H1 (cell line): ENCODE measurements around the gene UBAC1. TPM values are rescaled to one million over a fixed set of nuclear protein-coding genes. Genes with fewer than 3 reads are reported as not detected.

Source experiments
- CTCF ChIA-PET: fragments of 300-600 bp; sonication (Branson Sonifier 250); formaldehyde crosslinking; loops from one replicate; lab custom pipeline; 2021; ENCODE audit not compliant: partially characterized antibody; lab: Charles Lee
- POLR2A ChIA-PET: fragments of 300-600 bp; sonication (Branson Sonifier 250); formaldehyde crosslinking; loops from one replicate; lab custom pipeline; 2021; ENCODE audit warnings: inconsistent platforms; ENCODE audit not compliant: partially characterized antibody; lab: Charles Lee
- DNase-seq, 2 experiments: peaks; one replicate each; pipeline versions ENCODE4 v3.0.0 to v3.0.0-alpha.2; 2010 to 2022; ENCODE audit warnings: low spot score in 2 of 2, low read depth in 1 of 2, mixed read lengths in 1 of 2
- FAIRE-seq: peaks from 2 replicates; lab custom pipeline; 2011; peaks lifted over from hg19 to GRCh38; lab: Jason Lieb, UNC
- H2AFZ ChIP-seq: 2 replicates; pipeline ENCODE4 v1.8.1; 2012; ENCODE audit warnings: low read length, inconsistent platforms
- H2AK5ac ChIP-seq: 2 replicates; pipeline ENCODE4 v1.6.1; 2013; ENCODE audit warnings: low read depth, low read length
- H2BK120ac ChIP-seq: replicated peaks from 2 replicates; pipeline ENCODE3; 2013; ENCODE audit warnings: low read depth, low read length, inconsistent platforms
- H2BK12ac ChIP-seq: 2 replicates; pipeline ENCODE4 v1.6.1; 2013; ENCODE audit warnings: low read depth, low read length
- H2BK15ac ChIP-seq: 2 replicates; pipeline ENCODE4 v1.6.1; 2013; ENCODE audit warnings: low read length
- H2BK20ac ChIP-seq: 2 replicates; pipeline ENCODE4 v1.6.1; 2013; ENCODE audit warnings: low read length
- H2BK5ac ChIP-seq: 2 replicates; pipeline ENCODE4 v1.6.1; 2013; ENCODE audit warnings: low read depth, low read length
- H3K14ac ChIP-seq: 2 replicates; pipeline ENCODE4 v1.6.1; 2013; ENCODE audit warnings: inconsistent platforms; ENCODE audit not compliant: insufficient read length
- H3K18ac ChIP-seq: 2 replicates; pipeline ENCODE4 v1.6.1; 2013; ENCODE audit warnings: low read length; ENCODE audit errors: extremely low read depth
- H3K23ac ChIP-seq: 2 replicates; pipeline ENCODE4 v1.6.1; 2013; ENCODE audit warnings: inconsistent platforms; ENCODE audit not compliant: insufficient read length
- H3K23me2 ChIP-seq: 2 replicates; pipeline ENCODE4 v1.6.1; 2013; ENCODE audit warnings: low read depth, low read length
- H3K27ac ChIP-seq: 2 replicates; pipeline ENCODE4 v1.6.1; 2011; ENCODE audit warnings: low read depth, low read length, inconsistent platforms
- H3K27me3 ChIP-seq, 4 experiments: replicated peaks in 1 of 4; 1 replicate in 1 of 4; 2 replicates in 3 of 4; pipeline versions ENCODE4 v1.6.1 to v1.8.1; 2011 to 2013; ENCODE audit warnings: low read length in 3 of 4, mild to moderate bottlenecking in 3 of 4, inconsistent platforms in 2 of 4, mixed read lengths in 2 of 4, moderate library complexity in 1 of 4; ENCODE audit not compliant: control insufficient read depth in 3 of 4, insufficient read depth in 3 of 4; ENCODE audit errors: extremely low read depth in 1 of 4
- H3K36me3 ChIP-seq, 4 experiments: 2 replicates each; pipeline versions ENCODE4 v1.6.1 to v1.8.1; 2011 to 2013; ENCODE audit warnings: mild to moderate bottlenecking in 4 of 4, low read length in 3 of 4, moderate library complexity in 2 of 4, control low read depth in 1 of 4, inconsistent platforms in 1 of 4; ENCODE audit not compliant: insufficient read depth in 4 of 4, control insufficient read depth in 2 of 4
- H3K4ac ChIP-seq: replicated peaks from 2 replicates; pipeline ENCODE3; 2013; ENCODE audit warnings: low read length, low read depth, mixed read lengths, inconsistent platforms; ENCODE audit not compliant: insufficient read length
- H3K4me1 ChIP-seq, 4 experiments: replicated peaks in 1 of 4; 1 replicate in 1 of 4; 2 replicates in 3 of 4; pipeline versions ENCODE4 v1.6.1 to v1.8.1; 2011 to 2013; ENCODE audit warnings: low read length in 3 of 4, inconsistent platforms in 2 of 4, mixed read lengths in 1 of 4; ENCODE audit not compliant: insufficient read depth in 4 of 4, control insufficient read depth in 3 of 4
- H3K4me2 ChIP-seq, 2 experiments: 2 replicates each; pipeline versions ENCODE4 v1.6.1 to v1.8.1; 2011 to 2013; ENCODE audit warnings: low read depth in 2 of 2, low read length in 2 of 2, control low read depth in 1 of 2, inconsistent platforms in 1 of 2, mild to moderate bottlenecking in 1 of 2; ENCODE audit not compliant: insufficient read depth in 1 of 2
- H3K4me3 ChIP-seq, 4 experiments: fragments of 200-600, 300-600 bp in 1 of 4; sonication (generic), shearing (Covaris generic), sonication (Bioruptor Twin) in 1 of 4; 2 replicates each; pipeline versions ENCODE4 v1.5.1 to v1.8.1; 2011 to 2016; ENCODE audit warnings: low read length in 4 of 4, low read depth in 3 of 4, control low read depth in 2 of 4, inconsistent platforms in 2 of 4, mild to moderate bottlenecking in 2 of 4, mixed read lengths in 1 of 4, moderate library complexity in 1 of 4; ENCODE audit not compliant: insufficient read depth in 2 of 4; ENCODE audit errors: extremely low read depth in 1 of 4
- H3K56ac ChIP-seq: replicated peaks from 2 replicates; pipeline ENCODE3; 2013; ENCODE audit warnings: low read depth, mild to moderate bottlenecking, mixed read lengths, low read length, inconsistent platforms; ENCODE audit not compliant: insufficient read length
- H3K79me1 ChIP-seq: 2 replicates; pipeline ENCODE4 v1.6.1; 2013; ENCODE audit warnings: low read depth, low read length, control low read depth
- H3K79me2 ChIP-seq, 2 experiments: 2 replicates each; pipeline versions ENCODE4 v1.6.1 to v1.8.1; 2012 to 2013; ENCODE audit warnings: low read length in 2 of 2, mild to moderate bottlenecking in 2 of 2, inconsistent platforms in 1 of 2; ENCODE audit not compliant: insufficient read depth in 2 of 2, control insufficient read depth in 1 of 2
- H3K9ac ChIP-seq, 4 experiments: replicated peaks in 1 of 4; 1 replicate in 1 of 4; 2 replicates in 3 of 4; pipeline versions ENCODE4 v1.6.1 to v1.8.1; 2011 to 2013; ENCODE audit warnings: low read depth in 3 of 4, low read length in 3 of 4, control low read depth in 2 of 4, mild to moderate bottlenecking in 2 of 4, moderate library complexity in 2 of 4, inconsistent platforms in 1 of 4; ENCODE audit errors: extremely low read depth in 1 of 4
- H3K9me3 ChIP-seq, 2 experiments: 2 replicates each; pipeline versions ENCODE4 v1.6.1 to v1.8.1; 2012 to 2013; ENCODE audit warnings: mild to moderate bottlenecking in 2 of 2, moderate library complexity in 2 of 2, control low read depth in 1 of 2, inconsistent platforms in 1 of 2, low read depth in 1 of 2, low read length in 1 of 2, mixed read lengths in 1 of 2; ENCODE audit not compliant: insufficient read depth in 2 of 2
- H4K20me1 ChIP-seq, 2 experiments: replicated peaks in 1 of 2; 2 replicates each; pipeline versions ENCODE3 to v1.8.1; 2011 to 2013; ENCODE audit warnings: inconsistent platforms in 2 of 2, low read length in 2 of 2, mild to moderate bottlenecking in 1 of 2; ENCODE audit not compliant: insufficient read depth in 2 of 2, control insufficient read depth in 1 of 2
- H4K5ac ChIP-seq: 2 replicates; pipeline ENCODE4 v1.6.1; 2013; ENCODE audit warnings: low read length, low read depth, mixed read lengths, inconsistent platforms; ENCODE audit not compliant: insufficient read length
- H4K8ac ChIP-seq: 2 replicates; pipeline ENCODE4 v1.8.0; 2013; ENCODE audit warnings: mild to moderate bottlenecking, moderate library complexity, low read length, inconsistent platforms; ENCODE audit not compliant: insufficient read depth; ENCODE audit errors: extremely low read depth
- H4K91ac ChIP-seq: replicated peaks from 2 replicates; pipeline ENCODE3; 2013; ENCODE audit warnings: low read length, mixed read lengths, inconsistent platforms; ENCODE audit not compliant: insufficient read length
- CHD2 ChIP-seq: IDR thresholded peaks from 2 replicates; pipeline ENCODE4 v1.6.1; 2012; ENCODE audit warnings: low read length, improper control_type of control experiment
- HDAC2 ChIP-seq, 2 experiments: fragments of 300-600 bp in 1 of 2; sonication (generic) in 1 of 2; IDR thresholded peaks; 2 replicates each; pipeline ENCODE4 v1.6.1; 2011 to 2012; ENCODE audit warnings: low read depth in 2 of 2, low read length in 2 of 2, mild to moderate bottlenecking in 2 of 2, moderate library complexity in 2 of 2, borderline replicate concordance in 1 of 2, inconsistent platforms in 1 of 2
- JUN ChIP-seq: IDR thresholded peaks from 2 replicates; pipeline ENCODE4 v1.6.1; 2011; ENCODE audit warnings: low read depth, mild to moderate bottlenecking, improper control_type of control experiment, low read length
- KDM4A ChIP-seq: IDR thresholded peaks from one replicate; pipeline ENCODE4 v1.7.1; 2012; ENCODE audit warnings: low read depth, mild to moderate bottlenecking, moderate library complexity, low read length, inconsistent platforms; ENCODE audit not compliant: severe bottlenecking
- POLR2A ChIP-seq, 2 experiments: IDR thresholded peaks; 1 replicate in 1 of 2; 2 replicates in 1 of 2; pipeline ENCODE4 v1.6.1; 2011; ENCODE audit warnings: low read depth in 2 of 2, low read length in 2 of 2, mild to moderate bottlenecking in 2 of 2; ENCODE audit errors: control extremely low read depth in 1 of 2
- SIX5 ChIP-seq: IDR thresholded peaks from 2 replicates; pipeline ENCODE4 v1.6.1; 2011; ENCODE audit warnings: mild to moderate bottlenecking, low read depth, low read length
- SP2 ChIP-seq: IDR thresholded peaks from 2 replicates; pipeline ENCODE4 v1.6.1; 2012; ENCODE audit warnings: mild to moderate bottlenecking, low read length, inconsistent platforms
- USF2 ChIP-seq: IDR thresholded peaks from 2 replicates; pipeline ENCODE4 v1.6.1; 2011; ENCODE audit warnings: low read length, improper control_type of control experiment
- YY1 ChIP-seq: IDR thresholded peaks from 2 replicates; pipeline ENCODE4 v1.6.1; 2011; ENCODE audit warnings: low read depth, mild to moderate bottlenecking, low read length
- ZNF274 ChIP-seq: IDR thresholded peaks from 2 replicates; pipeline ENCODE4 v1.7.0; 2012; ENCODE audit warnings: low read length, borderline replicate concordance; ENCODE audit errors: extremely low read depth
- WGBS, 2 experiments: shearing (Covaris generic) in 1 of 2; methylation state at CpG; one replicate each; pipeline versions ENCODE4 v1.1.6 to v1.1.7; 2013 to 2015; ENCODE audit warnings: low lambda C conversion rate in 2 of 2, mixed read lengths in 2 of 2, inconsistent platforms in 1 of 2, low coverage in 1 of 2, missing lambda C conversion rate in 1 of 2; ENCODE audit not compliant: insufficient replicate concordance in 2 of 2, insufficient coverage in 1 of 2, insufficient read length in 1 of 2; ENCODE audit errors: extremely low coverage in 1 of 2, missing lambda C conversion rate in 1 of 2; 5-methylcytosine and 5-hydroxymethylcytosine counted together
- polyA plus RNA-seq, 7 experiments: library from polyadenylated mRNA; depleted of rRNA in 3 of 7; stranded (reverse) in 5 of 7; unstranded in 2 of 7; fragments of >200 nt in 5 of 7; fragments of 200-250 nt in 2 of 7; gene quantifications; 1 replicate in 5 of 7; 2 replicates in 1 of 7; 4 replicates in 1 of 7; pipeline versions ENCODE4 v1.2.1 to v1.2.3, GENCODE V29; 2011 to 2013; ENCODE audit warnings: missing spikeins in 2 of 7, mixed read lengths in 2 of 7
- total RNA-seq: library from RNA; stranded (reverse); fragmentation: NEBNext Ultra II Directional; extraction: Animal tissue kit (Norgen Biotek cat#: 25700); gene quantifications from 2 replicates; pipeline ENCODE4 v1.2.1, GENCODE V29; 2021
- TF ChIP-seq, protein P1 (sequence below): IDR thresholded peaks from 2 replicates; pipeline ENCODE4 v1.6.1; 2012; ENCODE audit warnings: inconsistent platforms

Gene UBAC1
- total and polyA plus RNA-seq, 2 of the 8 experiments (the other 6 are each of a cell fraction or from before 2014, with no cell fraction given) = 59.3 to 85.2 TPM

- ChIA-PET POLR2A (interaction anchor here (1.0 to 1.4 kb wide), 3 partner anchors 61 to 128 kb away, joined by 3 to 5 read pairs (median 3); no protein-coding TSS in a partner anchor), CTCF (interaction anchor here (0.8 to 3.9 kb wide), 13 partner anchors 13 to 154 kb away, joined by 3 to 16 read pairs (median 3); no protein-coding TSS in a partner anchor)
- 78% methylated on average over 32 of the region's 36 CpGs; no CpG with 5 or more reads in 1 of the 2 experiments for WGBS, 2 experiments
- no peaks in the 10 kb centered on the region for H3K79me2 ChIP-seq
- no peaks in the 10 kb centered on the region; the same call in 1 of the 2 replicates for H3K23me2 ChIP-seq
- no peaks in the 10 kb centered on the region for H3K79me1 ChIP-seq
- H3K4me1 ChIP-seq = peaks cover 9 to 34% (median 27%) of the 10 kb centered on the region in 4 experiments
- no peak overlapping the region for H2AFZ ChIP-seq
- H4K20me1 ChIP-seq = no peaks in the 10 kb centered on the region
- no peaks in the 10 kb centered on the region for H3K36me3 ChIP-seq
- H2BK12ac ChIP-seq = peak overlapping the region; percentile 27; the same call in 1 of the 2 replicates
- H2BK5ac ChIP-seq = no peak overlapping the region
- H2BK15ac ChIP-seq = no peak overlapping the region
- no peak overlapping the region for H3K56ac ChIP-seq
- H3K14ac ChIP-seq = no peak overlapping the region
- H3K9me3 ChIP-seq = no peaks in the 10 kb centered on the region
- no peak overlapping the region for H3K23ac ChIP-seq
- 0 out of 2 replicates have a peak overlapping the region, but pooled peaks have one; percentile 48 for H2BK20ac ChIP-seq
- H2BK120ac ChIP-seq = no peak overlapping the region
- no peak for FAIRE-seq
- H3K18ac ChIP-seq = no peak overlapping the region; the same call in 1 of the 2 replicates
- H3K4ac ChIP-seq = no peak overlapping the region
- no peaks in the 10 kb centered on the region for H3K27me3 ChIP-seq
- no peak overlapping the region for H2AK5ac ChIP-seq
- no peak overlapping the region for H3K4me2 ChIP-seq
- H4K91ac ChIP-seq = no peak overlapping the region
- no peak overlapping the region for H3K9ac ChIP-seq
- no peak overlapping the region for H3K27ac ChIP-seq
- DNase-seq = no peak
- H4K8ac ChIP-seq = no peak overlapping the region; the same call in 1 of the 2 replicates
- no peak overlapping the region for H4K5ac ChIP-seq
- H3K4me3 ChIP-seq = no peak overlapping the region
- no peak for TF ChIP-seq CHD2
- no peak for TF ChIP-seq POLR2A (IDR thresholded peaks at IDR 0.05; ENCODE audit: control extremely low read depth in 1 of 2, low read depth in 2 of 2, low read length in 2 of 2)
- no peak for TF ChIP-seq USF2
- no peak for TF ChIP-seq SIX5
- TF ChIP-seq JUN = no peak
- TF ChIP-seq KDM4A = no peak
- TF ChIP-seq ZNF274 = no peak
- TF ChIP-seq, protein P1, sequence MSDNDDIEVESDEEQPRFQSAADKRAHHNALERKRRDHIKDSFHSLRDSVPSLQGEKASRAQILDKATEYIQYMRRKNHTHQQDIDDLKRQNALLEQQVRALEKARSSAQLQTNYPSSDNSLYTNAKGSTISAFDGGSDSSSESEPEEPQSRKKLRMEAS = no peak
- no peak for TF ChIP-seq SP2
- TF ChIP-seq HDAC2 (IDR thresholded peaks at IDR 0.05; ENCODE audit: borderline replicate concordance in 1 of 2, low read depth in 2 of 2, low read length in 2 of 2) = no peak
- TF ChIP-seq YY1 = no peak
Observed at GRCh38 chr9:135989722-135990467, 28.7 kb upstream of the UBAC1 start.
